Measurements from ENCODE around the gene PCDHB2. TPM values are rescaled to one million over a fixed set of nuclear protein-coding genes. Genes with fewer than 3 reads are reported as not detected.
"Not testable (repeated sequence)": the region's sequence is repeated elsewhere in the genome, so short reads cannot be mapped to it uniquely, and the experiment has no call there.

PCDHB2 gene
- total RNA-seq, 1 experiment from 2014 or later: 12.8 TPM

DNA sequence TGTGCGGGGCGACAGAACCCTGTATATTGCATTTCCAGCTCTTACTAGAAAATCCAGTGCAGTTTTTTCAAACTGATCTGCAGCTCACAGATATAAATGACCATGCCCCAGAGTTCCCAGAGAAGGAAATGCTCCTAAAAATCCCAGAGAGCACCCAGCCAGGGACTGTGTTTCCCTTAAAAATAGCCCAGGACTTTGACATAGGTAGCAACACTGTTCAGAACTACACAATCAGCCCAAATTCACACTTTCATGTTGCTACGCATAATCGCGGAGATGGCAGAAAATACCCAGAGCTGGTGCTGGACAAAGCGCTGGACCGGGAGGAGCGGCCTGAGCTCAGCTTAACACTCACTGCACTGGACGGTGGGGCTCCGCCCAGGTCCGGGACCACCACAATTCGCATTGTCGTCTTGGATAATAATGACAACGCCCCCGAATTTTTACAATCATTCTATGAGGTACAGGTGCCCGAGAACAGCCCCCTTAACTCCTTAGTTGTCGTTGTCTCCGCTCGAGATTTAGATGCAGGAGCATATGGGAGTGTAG is 41.4 kb downstream of the PCDHB2 start:
- ChIA-PET CTCF (no interaction called here), POLR2A (no interaction called here)
- in situ Hi-C loops (cut with HindIII; ENCODE audit: low pct_unique_long_range_greater_than_20kb, low sequenced_read_pairs) (no loop called here), intact Hi-C loops (cut with micrococcal nuclease; ENCODE audit: unreplicated experiment) (no loop called here)
- no TSS peak for BruUV-seq (replicated peaks)
- TF ChIP-seq TCF7L2 (IDR thresholded peaks at IDR 0.05; ENCODE audit: low read depth, low read length) (no peak), POLR2AphosphoS5 (IDR thresholded peaks at IDR 0.05; ENCODE audit: low read depth, low read length) (no peak), SIN3A (IDR thresholded peaks at IDR 0.05; ENCODE audit: borderline replicate concordance, insufficient read depth, low read depth, low read length) (no peak)
- TF ChIP-seq, protein P1, sequence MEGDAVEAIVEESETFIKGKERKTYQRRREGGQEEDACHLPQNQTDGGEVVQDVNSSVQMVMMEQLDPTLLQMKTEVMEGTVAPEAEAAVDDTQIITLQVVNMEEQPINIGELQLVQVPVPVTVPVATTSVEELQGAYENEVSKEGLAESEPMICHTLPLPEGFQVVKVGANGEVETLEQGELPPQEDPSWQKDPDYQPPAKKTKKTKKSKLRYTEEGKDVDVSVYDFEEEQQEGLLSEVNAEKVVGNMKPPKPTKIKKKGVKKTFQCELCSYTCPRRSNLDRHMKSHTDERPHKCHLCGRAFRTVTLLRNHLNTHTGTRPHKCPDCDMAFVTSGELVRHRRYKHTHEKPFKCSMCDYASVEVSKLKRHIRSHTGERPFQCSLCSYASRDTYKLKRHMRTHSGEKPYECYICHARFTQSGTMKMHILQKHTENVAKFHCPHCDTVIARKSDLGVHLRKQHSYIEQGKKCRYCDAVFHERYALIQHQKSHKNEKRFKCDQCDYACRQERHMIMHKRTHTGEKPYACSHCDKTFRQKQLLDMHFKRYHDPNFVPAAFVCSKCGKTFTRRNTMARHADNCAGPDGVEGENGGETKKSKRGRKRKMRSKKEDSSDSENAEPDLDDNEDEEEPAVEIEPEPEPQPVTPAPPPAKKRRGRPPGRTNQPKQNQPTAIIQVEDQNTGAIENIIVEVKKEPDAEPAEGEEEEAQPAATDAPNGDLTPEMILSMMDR (IDR thresholded peaks at IDR 0.05): no peak
- TF ChIP-seq, protein P2, sequence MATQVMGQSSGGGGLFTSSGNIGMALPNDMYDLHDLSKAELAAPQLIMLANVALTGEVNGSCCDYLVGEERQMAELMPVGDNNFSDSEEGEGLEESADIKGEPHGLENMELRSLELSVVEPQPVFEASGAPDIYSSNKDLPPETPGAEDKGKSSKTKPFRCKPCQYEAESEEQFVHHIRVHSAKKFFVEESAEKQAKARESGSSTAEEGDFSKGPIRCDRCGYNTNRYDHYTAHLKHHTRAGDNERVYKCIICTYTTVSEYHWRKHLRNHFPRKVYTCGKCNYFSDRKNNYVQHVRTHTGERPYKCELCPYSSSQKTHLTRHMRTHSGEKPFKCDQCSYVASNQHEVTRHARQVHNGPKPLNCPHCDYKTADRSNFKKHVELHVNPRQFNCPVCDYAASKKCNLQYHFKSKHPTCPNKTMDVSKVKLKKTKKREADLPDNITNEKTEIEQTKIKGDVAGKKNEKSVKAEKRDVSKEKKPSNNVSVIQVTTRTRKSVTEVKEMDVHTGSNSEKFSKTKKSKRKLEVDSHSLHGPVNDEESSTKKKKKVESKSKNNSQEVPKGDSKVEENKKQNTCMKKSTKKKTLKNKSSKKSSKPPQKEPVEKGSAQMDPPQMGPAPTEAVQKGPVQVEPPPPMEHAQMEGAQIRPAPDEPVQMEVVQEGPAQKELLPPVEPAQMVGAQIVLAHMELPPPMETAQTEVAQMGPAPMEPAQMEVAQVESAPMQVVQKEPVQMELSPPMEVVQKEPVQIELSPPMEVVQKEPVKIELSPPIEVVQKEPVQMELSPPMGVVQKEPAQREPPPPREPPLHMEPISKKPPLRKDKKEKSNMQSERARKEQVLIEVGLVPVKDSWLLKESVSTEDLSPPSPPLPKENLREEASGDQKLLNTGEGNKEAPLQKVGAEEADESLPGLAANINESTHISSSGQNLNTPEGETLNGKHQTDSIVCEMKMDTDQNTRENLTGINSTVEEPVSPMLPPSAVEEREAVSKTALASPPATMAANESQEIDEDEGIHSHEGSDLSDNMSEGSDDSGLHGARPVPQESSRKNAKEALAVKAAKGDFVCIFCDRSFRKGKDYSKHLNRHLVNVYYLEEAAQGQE (IDR thresholded peaks at IDR 0.05; ENCODE audit: insufficient read depth in 1 of 2, low read depth in 2 of 2, low read length in 1 of 2): no peak
- DNase-seq (ENCODE audit: low read depth, low spot score): no peak
- Histone ChIP-seq H3K27me3 (ENCODE audit: control insufficient read depth, insufficient read depth, low read length) (no peaks in the 10 kb centered on the region), H3K9me3 (ENCODE audit: control insufficient read depth, insufficient read depth, low read depth, low read length) (no peaks in the 10 kb centered on the region), H3K36me3 (ENCODE audit: control insufficient read depth, insufficient read depth, low read length) (no peaks in the 10 kb centered on the region), H3K4me3 (ENCODE audit: low read depth in 2 of 2, low read length in 2 of 2) (no peak overlapping the region), H3K27ac (ENCODE audit: low read length) (no peak overlapping the region), H3K4me1 (ENCODE audit: control insufficient read depth, insufficient read depth, low read length) (no peaks in the 10 kb centered on the region)
- no peak for ATAC-seq

DNA sequence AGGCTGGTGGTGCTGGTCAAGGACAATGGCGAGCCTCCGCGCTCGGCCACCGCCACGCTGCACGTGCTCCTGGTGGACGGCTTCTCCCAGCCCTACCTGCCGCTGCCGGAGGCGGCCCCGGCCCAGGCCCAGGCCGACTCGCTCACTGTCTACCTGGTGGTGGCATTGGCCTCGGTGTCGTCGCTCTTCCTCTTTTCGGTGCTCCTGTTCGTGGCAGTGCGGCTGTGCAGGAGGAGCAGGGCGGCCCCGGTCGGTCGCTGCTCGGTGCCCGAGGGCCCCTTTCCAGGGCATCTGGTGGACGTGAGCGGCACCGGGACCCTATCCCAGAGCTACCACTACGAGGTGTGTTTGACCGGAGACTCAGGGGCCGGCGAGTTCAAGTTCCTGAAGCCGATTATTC is 42.9 kb downstream of the PCDHB2 start:
- intact Hi-C loops (cut with micrococcal nuclease; ENCODE audit: unreplicated experiment): not testable (repeated sequence)

More for the DNA sequence above, 42.9 kb downstream of the PCDHB2 start:
- H3K4me1 ChIP-seq (ENCODE audit: control insufficient read depth, insufficient read depth, low read length); H3K36me3 ChIP-seq (ENCODE audit: control insufficient read depth, insufficient read depth, low read length); DNase-seq (ENCODE audit: low read depth, low spot score); H3K27me3 ChIP-seq (ENCODE audit: control insufficient read depth, insufficient read depth, low read length); ATAC-seq; POLR2A ChIA-PET; CTCF ChIA-PET; H3K9me3 ChIP-seq (ENCODE audit: control insufficient read depth, insufficient read depth, low read depth, low read length); BruUV-seq (replicated peaks); in situ Hi-C loops (cut with HindIII; ENCODE audit: low pct_unique_long_range_greater_than_20kb, low sequenced_read_pairs); H3K27ac ChIP-seq (ENCODE audit: low read length); H3K4me3 ChIP-seq (ENCODE audit: low read depth in 2 of 2, low read length in 2 of 2): not testable (repeated sequence)

Other genes with a start within 250 kb of the PCDHB2 start
- gene PCDHA9, start 246.2 kb upstream of the PCDHB2 start, total RNA-seq (2021; ENCODE audit: unreplicated experiment): 0.21 TPM
- gene PCDHA10, start 238.7 kb upstream of the PCDHB2 start, total RNA-seq (2021; ENCODE audit: unreplicated experiment): 0.33 TPM
- 0.08 TPM for gene PCDHA11, start 225.7 kb upstream of the PCDHB2 start, total RNA-seq (2021; ENCODE audit: unreplicated experiment)
- gene PCDHA12, start 219.3 kb upstream of the PCDHB2 start, total RNA-seq (2021; ENCODE audit: unreplicated experiment): 10.0 TPM
- 1.0 TPM for gene PCDHA13, start 212.5 kb upstream of the PCDHB2 start, total RNA-seq (2021; ENCODE audit: unreplicated experiment)
- gene PCDHAC1, start 168.3 kb upstream of the PCDHB2 start, total RNA-seq (2021; ENCODE audit: unreplicated experiment): 0.59 TPM
- 8.8 TPM for gene PCDHAC2, start 128.1 kb upstream of the PCDHB2 start, total RNA-seq (2021; ENCODE audit: unreplicated experiment)
- gene PCDHB1, start 43.2 kb upstream of the PCDHB2 start, total RNA-seq (2021; ENCODE audit: unreplicated experiment): 0.05 TPM
- 0.92 TPM for gene PCDHB3, start 5.9 kb downstream of the PCDHB2 start, total RNA-seq (2021; ENCODE audit: unreplicated experiment)
- 0.26 TPM for gene PCDHB4, start 27.2 kb downstream of the PCDHB2 start, total RNA-seq (2021; ENCODE audit: unreplicated experiment)
- gene PCDHB5, start 40.6 kb downstream of the PCDHB2 start, total RNA-seq (2021; ENCODE audit: unreplicated experiment): 0.08 TPM
- gene PCDHB6, start 55.4 kb downstream of the PCDHB2 start, total RNA-seq (2021; ENCODE audit: unreplicated experiment): 1.9 TPM
- gene PCDHB7, start 78.0 kb downstream of the PCDHB2 start, total RNA-seq (2021; ENCODE audit: unreplicated experiment): 1.3 TPM
- 7.6 TPM for gene PCDHB8, start 83.2 kb downstream of the PCDHB2 start, total RNA-seq (2021; ENCODE audit: unreplicated experiment)
- 1.8 TPM for gene PCDHB16, start 87.8 kb downstream of the PCDHB2 start, total RNA-seq (2021; ENCODE audit: unreplicated experiment)
- 1.8 TPM for gene PCDHB9, start 92.5 kb downstream of the PCDHB2 start, total RNA-seq (2021; ENCODE audit: unreplicated experiment)
- 0.72 TPM for gene PCDHB10, start 97.7 kb downstream of the PCDHB2 start, total RNA-seq (2021; ENCODE audit: unreplicated experiment)
- gene PCDHB11, start 105.0 kb downstream of the PCDHB2 start, total RNA-seq (2021; ENCODE audit: unreplicated experiment): 1.6 TPM
- gene PCDHB12, start 114.1 kb downstream of the PCDHB2 start, total RNA-seq (2021; ENCODE audit: unreplicated experiment): 0.44 TPM
- gene PCDHB13, start 119.3 kb downstream of the PCDHB2 start, total RNA-seq (2021; ENCODE audit: unreplicated experiment): 1.0 TPM
- gene PCDHB14, start 128.7 kb downstream of the PCDHB2 start, total RNA-seq (2021; ENCODE audit: unreplicated experiment): 0.80 TPM
- gene PCDHB15, start 150.8 kb downstream of the PCDHB2 start, total RNA-seq (2021; ENCODE audit: unreplicated experiment): 0.15 TPM
- gene SLC25A2, start 209.4 kb downstream of the PCDHB2 start, total RNA-seq (2021; ENCODE audit: unreplicated experiment): 0.28 TPM
- gene TAF7, start 226.2 kb downstream of the PCDHB2 start, total RNA-seq (2021; ENCODE audit: unreplicated experiment): 71.0 TPM
- 0.92 TPM for gene PCDHGA1, start 235.9 kb downstream of the PCDHB2 start, total RNA-seq (2021; ENCODE audit: unreplicated experiment)
- 0.05 TPM for gene PCDHGA2, start 244.1 kb downstream of the PCDHB2 start, total RNA-seq (2021; ENCODE audit: unreplicated experiment)
- gene PCDHGA3, start 249.2 kb downstream of the PCDHB2 start, total RNA-seq (2021; ENCODE audit: unreplicated experiment): not detected